H1 (cell line): Measurements from ENCODE around the gene ADAMTS6. TPM values are rescaled to one million over a fixed set of nuclear protein-coding genes. Genes with fewer than 3 reads are reported as not detected.

Experiments used
- CTCF ChIA-PET: fragments of 300-600 bp; sonication (Branson Sonifier 250); formaldehyde crosslinking; loops from one replicate; lab custom pipeline; 2021; ENCODE audit not compliant: partially characterized antibody; lab: Charles Lee
- POLR2A ChIA-PET: fragments of 300-600 bp; sonication (Branson Sonifier 250); formaldehyde crosslinking; loops from one replicate; lab custom pipeline; 2021; ENCODE audit warnings: inconsistent platforms; ENCODE audit not compliant: partially characterized antibody; lab: Charles Lee
- DNase-seq, 2 experiments: peaks; one replicate each; pipeline versions ENCODE4 v3.0.0 to v3.0.0-alpha.2; 2010 to 2022; ENCODE audit warnings: low spot score in 2 of 2, low read depth in 1 of 2, mixed read lengths in 1 of 2
- FAIRE-seq: peaks from 2 replicates; lab custom pipeline; 2011; peaks lifted over from hg19 to GRCh38; lab: Jason Lieb, UNC
- H2AFZ ChIP-seq: 2 replicates; pipeline ENCODE4 v1.8.1; 2012; ENCODE audit warnings: low read length, inconsistent platforms
- H2AK5ac ChIP-seq: 2 replicates; pipeline ENCODE4 v1.6.1; 2013; ENCODE audit warnings: low read depth, low read length
- H2BK120ac ChIP-seq: replicated peaks from 2 replicates; pipeline ENCODE3; 2013; ENCODE audit warnings: low read depth, low read length, inconsistent platforms
- H2BK12ac ChIP-seq: 2 replicates; pipeline ENCODE4 v1.6.1; 2013; ENCODE audit warnings: low read depth, low read length
- H2BK15ac ChIP-seq: 2 replicates; pipeline ENCODE4 v1.6.1; 2013; ENCODE audit warnings: low read length
- H2BK20ac ChIP-seq: 2 replicates; pipeline ENCODE4 v1.6.1; 2013; ENCODE audit warnings: low read length
- H2BK5ac ChIP-seq: 2 replicates; pipeline ENCODE4 v1.6.1; 2013; ENCODE audit warnings: low read depth, low read length
- H3K14ac ChIP-seq: 2 replicates; pipeline ENCODE4 v1.6.1; 2013; ENCODE audit warnings: inconsistent platforms; ENCODE audit not compliant: insufficient read length
- H3K18ac ChIP-seq: 2 replicates; pipeline ENCODE4 v1.6.1; 2013; ENCODE audit warnings: low read length; ENCODE audit errors: extremely low read depth
- H3K23ac ChIP-seq: 2 replicates; pipeline ENCODE4 v1.6.1; 2013; ENCODE audit warnings: inconsistent platforms; ENCODE audit not compliant: insufficient read length
- H3K23me2 ChIP-seq: 2 replicates; pipeline ENCODE4 v1.6.1; 2013; ENCODE audit warnings: low read depth, low read length
- H3K27ac ChIP-seq: 2 replicates; pipeline ENCODE4 v1.6.1; 2011; ENCODE audit warnings: low read depth, low read length, inconsistent platforms
- H3K27me3 ChIP-seq, 4 experiments: replicated peaks in 1 of 4; 1 replicate in 1 of 4; 2 replicates in 3 of 4; pipeline versions ENCODE4 v1.6.1 to v1.8.1; 2011 to 2013; ENCODE audit warnings: low read length in 3 of 4, mild to moderate bottlenecking in 3 of 4, inconsistent platforms in 2 of 4, mixed read lengths in 2 of 4, moderate library complexity in 1 of 4; ENCODE audit not compliant: control insufficient read depth in 3 of 4, insufficient read depth in 3 of 4; ENCODE audit errors: extremely low read depth in 1 of 4
- H3K36me3 ChIP-seq, 4 experiments: 2 replicates each; pipeline versions ENCODE4 v1.6.1 to v1.8.1; 2011 to 2013; ENCODE audit warnings: mild to moderate bottlenecking in 4 of 4, low read length in 3 of 4, moderate library complexity in 2 of 4, control low read depth in 1 of 4, inconsistent platforms in 1 of 4; ENCODE audit not compliant: insufficient read depth in 4 of 4, control insufficient read depth in 2 of 4
- H3K4ac ChIP-seq: replicated peaks from 2 replicates; pipeline ENCODE3; 2013; ENCODE audit warnings: low read length, low read depth, mixed read lengths, inconsistent platforms; ENCODE audit not compliant: insufficient read length
- H3K4me1 ChIP-seq, 4 experiments: replicated peaks in 1 of 4; 1 replicate in 1 of 4; 2 replicates in 3 of 4; pipeline versions ENCODE4 v1.6.1 to v1.8.1; 2011 to 2013; ENCODE audit warnings: low read length in 3 of 4, inconsistent platforms in 2 of 4, mixed read lengths in 1 of 4; ENCODE audit not compliant: insufficient read depth in 4 of 4, control insufficient read depth in 3 of 4
- H3K4me2 ChIP-seq, 2 experiments: 2 replicates each; pipeline versions ENCODE4 v1.6.1 to v1.8.1; 2011 to 2013; ENCODE audit warnings: low read depth in 2 of 2, low read length in 2 of 2, control low read depth in 1 of 2, inconsistent platforms in 1 of 2, mild to moderate bottlenecking in 1 of 2; ENCODE audit not compliant: insufficient read depth in 1 of 2
- H3K4me3 ChIP-seq, 4 experiments: fragments of 200-600, 300-600 bp in 1 of 4; sonication (generic), shearing (Covaris generic), sonication (Bioruptor Twin) in 1 of 4; 2 replicates each; pipeline versions ENCODE4 v1.5.1 to v1.8.1; 2011 to 2016; ENCODE audit warnings: low read length in 4 of 4, low read depth in 3 of 4, control low read depth in 2 of 4, inconsistent platforms in 2 of 4, mild to moderate bottlenecking in 2 of 4, mixed read lengths in 1 of 4, moderate library complexity in 1 of 4; ENCODE audit not compliant: insufficient read depth in 2 of 4; ENCODE audit errors: extremely low read depth in 1 of 4
- H3K56ac ChIP-seq: replicated peaks from 2 replicates; pipeline ENCODE3; 2013; ENCODE audit warnings: low read depth, mild to moderate bottlenecking, mixed read lengths, low read length, inconsistent platforms; ENCODE audit not compliant: insufficient read length
- H3K79me1 ChIP-seq: 2 replicates; pipeline ENCODE4 v1.6.1; 2013; ENCODE audit warnings: low read depth, low read length, control low read depth
- H3K79me2 ChIP-seq, 2 experiments: 2 replicates each; pipeline versions ENCODE4 v1.6.1 to v1.8.1; 2012 to 2013; ENCODE audit warnings: low read length in 2 of 2, mild to moderate bottlenecking in 2 of 2, inconsistent platforms in 1 of 2; ENCODE audit not compliant: insufficient read depth in 2 of 2, control insufficient read depth in 1 of 2
- H3K9ac ChIP-seq, 4 experiments: replicated peaks in 1 of 4; 1 replicate in 1 of 4; 2 replicates in 3 of 4; pipeline versions ENCODE4 v1.6.1 to v1.8.1; 2011 to 2013; ENCODE audit warnings: low read depth in 3 of 4, low read length in 3 of 4, control low read depth in 2 of 4, mild to moderate bottlenecking in 2 of 4, moderate library complexity in 2 of 4, inconsistent platforms in 1 of 4; ENCODE audit errors: extremely low read depth in 1 of 4
- H3K9me3 ChIP-seq, 2 experiments: 2 replicates each; pipeline versions ENCODE4 v1.6.1 to v1.8.1; 2012 to 2013; ENCODE audit warnings: mild to moderate bottlenecking in 2 of 2, moderate library complexity in 2 of 2, control low read depth in 1 of 2, inconsistent platforms in 1 of 2, low read depth in 1 of 2, low read length in 1 of 2, mixed read lengths in 1 of 2; ENCODE audit not compliant: insufficient read depth in 2 of 2
- H4K20me1 ChIP-seq, 2 experiments: replicated peaks in 1 of 2; 2 replicates each; pipeline versions ENCODE3 to v1.8.1; 2011 to 2013; ENCODE audit warnings: inconsistent platforms in 2 of 2, low read length in 2 of 2, mild to moderate bottlenecking in 1 of 2; ENCODE audit not compliant: insufficient read depth in 2 of 2, control insufficient read depth in 1 of 2
- H4K5ac ChIP-seq: 2 replicates; pipeline ENCODE4 v1.6.1; 2013; ENCODE audit warnings: low read length, low read depth, mixed read lengths, inconsistent platforms; ENCODE audit not compliant: insufficient read length
- H4K8ac ChIP-seq: 2 replicates; pipeline ENCODE4 v1.8.0; 2013; ENCODE audit warnings: mild to moderate bottlenecking, moderate library complexity, low read length, inconsistent platforms; ENCODE audit not compliant: insufficient read depth; ENCODE audit errors: extremely low read depth
- H4K91ac ChIP-seq: replicated peaks from 2 replicates; pipeline ENCODE3; 2013; ENCODE audit warnings: low read length, mixed read lengths, inconsistent platforms; ENCODE audit not compliant: insufficient read length
- CHD2 ChIP-seq: IDR thresholded peaks from 2 replicates; pipeline ENCODE4 v1.6.1; 2012; ENCODE audit warnings: low read length, improper control_type of control experiment
- EGR1 ChIP-seq: IDR thresholded peaks from 2 replicates; pipeline ENCODE4 v1.6.1; 2011; ENCODE audit warnings: low read depth, low read length, borderline replicate concordance
- HDAC2 ChIP-seq, 2 experiments: fragments of 300-600 bp in 1 of 2; sonication (generic) in 1 of 2; IDR thresholded peaks; 2 replicates each; pipeline ENCODE4 v1.6.1; 2011 to 2012; ENCODE audit warnings: low read depth in 2 of 2, low read length in 2 of 2, mild to moderate bottlenecking in 2 of 2, moderate library complexity in 2 of 2, borderline replicate concordance in 1 of 2, inconsistent platforms in 1 of 2
- JUND ChIP-seq: IDR thresholded peaks from 2 replicates; pipeline ENCODE4 v1.6.1; 2011; ENCODE audit warnings: mild to moderate bottlenecking, improper control_type of control experiment, low read length
- KDM1A ChIP-seq: fragments of 200-600, 300-600 bp; sonication (generic); IDR thresholded peaks from 2 replicates; pipeline ENCODE4 v1.7.1; 2016; ENCODE audit warnings: mild to moderate bottlenecking, low read length, borderline replicate concordance
- NRF1 ChIP-seq: IDR thresholded peaks from 2 replicates; pipeline ENCODE4 v1.6.1; 2011; ENCODE audit warnings: mild to moderate bottlenecking, low read depth, low read length, improper control_type of control experiment
- POLR2A ChIP-seq, 2 experiments: IDR thresholded peaks; 1 replicate in 1 of 2; 2 replicates in 1 of 2; pipeline ENCODE4 v1.6.1; 2011; ENCODE audit warnings: low read depth in 2 of 2, low read length in 2 of 2, mild to moderate bottlenecking in 2 of 2; ENCODE audit errors: control extremely low read depth in 1 of 2
- RBBP5 ChIP-seq: IDR thresholded peaks from 2 replicates; pipeline ENCODE4 v1.7.1; 2012; ENCODE audit warnings: low read depth, mild to moderate bottlenecking, inconsistent platforms, low read length, moderate library complexity, borderline replicate concordance
- RFX5 ChIP-seq: IDR thresholded peaks from 2 replicates; pipeline ENCODE4 v1.6.1; 2011; ENCODE audit warnings: low read depth, low read length, improper control_type of control experiment, borderline replicate concordance
- RNF2 ChIP-seq: fragments of 200-900, 300-1000 bp; sonication (generic); IDR thresholded peaks from 2 replicates; pipeline ENCODE4 v1.7.1; 2016; ENCODE audit warnings: borderline replicate concordance, low read depth, mild to moderate bottlenecking, antibody characterized with exemption, low read length; ENCODE audit not compliant: poor library complexity, severe bottlenecking; ENCODE audit errors: missing control alignments
- SRF ChIP-seq: IDR thresholded peaks from 2 replicates; pipeline ENCODE4 v1.6.1; 2011; ENCODE audit warnings: mild to moderate bottlenecking, low read depth, low read length, moderate library complexity
- ZNF274 ChIP-seq: IDR thresholded peaks from 2 replicates; pipeline ENCODE4 v1.7.0; 2012; ENCODE audit warnings: low read length, borderline replicate concordance; ENCODE audit errors: extremely low read depth
- WGBS, 2 experiments: shearing (Covaris generic) in 1 of 2; methylation state at CpG; one replicate each; pipeline versions ENCODE4 v1.1.6 to v1.1.7; 2013 to 2015; ENCODE audit warnings: low lambda C conversion rate in 2 of 2, mixed read lengths in 2 of 2, inconsistent platforms in 1 of 2, low coverage in 1 of 2, missing lambda C conversion rate in 1 of 2; ENCODE audit not compliant: insufficient replicate concordance in 2 of 2, insufficient coverage in 1 of 2, insufficient read length in 1 of 2; ENCODE audit errors: extremely low coverage in 1 of 2, missing lambda C conversion rate in 1 of 2; 5-methylcytosine and 5-hydroxymethylcytosine counted together
- polyA plus RNA-seq, 7 experiments: library from polyadenylated mRNA; depleted of rRNA in 3 of 7; stranded (reverse) in 5 of 7; unstranded in 2 of 7; fragments of >200 nt in 5 of 7; fragments of 200-250 nt in 2 of 7; gene quantifications; 1 replicate in 5 of 7; 2 replicates in 1 of 7; 4 replicates in 1 of 7; pipeline versions ENCODE4 v1.2.1 to v1.2.3, GENCODE V29; 2011 to 2013; ENCODE audit warnings: missing spikeins in 2 of 7, mixed read lengths in 2 of 7
- total RNA-seq: library from RNA; stranded (reverse); fragmentation: NEBNext Ultra II Directional; extraction: Animal tissue kit (Norgen Biotek cat#: 25700); gene quantifications from 2 replicates; pipeline ENCODE4 v1.2.1, GENCODE V29; 2021
- TF ChIP-seq, protein P1 (sequence below): IDR thresholded peaks from 2 replicates; pipeline ENCODE4 v1.6.1; 2011; ENCODE audit warnings: low read length, improper control_type of control experiment

Gene ADAMTS6
- total and polyA plus RNA-seq, 2 of the 8 experiments (the other 6 are each of a cell fraction or from before 2014, with no cell fraction given) = 0.74 to 2.4 TPM

DNA sequence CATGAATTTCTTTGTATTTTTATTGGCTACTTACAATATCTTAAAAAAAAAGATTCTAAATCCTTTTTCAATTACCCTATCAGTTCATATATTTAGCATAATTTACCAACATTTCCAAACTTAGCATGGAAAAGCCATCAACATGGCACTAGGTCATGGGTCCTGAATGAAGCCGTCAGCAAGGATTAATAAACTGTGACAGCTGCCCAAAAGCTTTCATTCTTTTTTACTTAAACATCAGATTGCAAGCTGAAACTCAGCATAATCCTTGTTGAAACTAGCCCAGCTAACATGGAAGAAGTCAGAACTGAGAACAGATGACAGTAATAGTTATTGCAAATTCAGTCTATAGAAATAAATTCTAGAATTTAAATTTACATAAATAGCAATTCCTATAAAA, 209.8 kb downstream of the ADAMTS6 start:
- DNase-seq = no peak
- Histone ChIP-seq H3K23me2 (no peaks in the 10 kb centered on the region), H3K23ac (no peak overlapping the region), H4K5ac (no peak overlapping the region), H3K18ac (no peak overlapping the region), H3K4me1 (no peaks in the 10 kb centered on the region), H3K36me3 (no peaks in the 10 kb centered on the region), H3K79me2 (no peaks in the 10 kb centered on the region), H3K4me2 (no peak overlapping the region), H3K56ac (no peak overlapping the region), H2BK5ac (no peak overlapping the region), H3K14ac (no peak overlapping the region), H3K79me1 (no peaks in the 10 kb centered on the region), H3K9me3 (no peaks in the 10 kb centered on the region), H4K8ac (no peak overlapping the region), H3K4ac (no peak overlapping the region), H2AFZ (no peak overlapping the region), H2BK20ac (no peak overlapping the region), H3K9ac (no peak overlapping the region), H2AK5ac (no peak overlapping the region), H2BK120ac (no peak overlapping the region), H4K91ac (no peak overlapping the region), H3K27me3 (no peaks in the 10 kb centered on the region), H2BK12ac (no peak overlapping the region), H4K20me1 (no peaks in the 10 kb centered on the region), H3K4me3 (no peak overlapping the region), H3K27ac (no peak overlapping the region), H2BK15ac (no peak overlapping the region)
- FAIRE-seq = no peak
- ChIA-PET CTCF (no interaction called here), POLR2A (no interaction called here)
- 96% methylated on average over 1 of the region's 1 CpG; no CpG with 5 or more reads in 1 of the 2 experiments for WGBS, 2 experiments
- TF ChIP-seq HDAC2 (IDR thresholded peaks at IDR 0.05; ENCODE audit: borderline replicate concordance in 1 of 2, low read depth in 2 of 2, low read length in 2 of 2) (no peak), RNF2 (no peak), RFX5 (no peak), JUND (no peak), EGR1 (no peak), SRF (no peak), CHD2 (no peak), POLR2A (IDR thresholded peaks at IDR 0.05; ENCODE audit: control extremely low read depth in 1 of 2, low read depth in 2 of 2, low read length in 2 of 2) (no peak), RBBP5 (no peak), ZNF274 (no peak), KDM1A (no peak), NRF1 (no peak)
- TF ChIP-seq, protein P1, sequence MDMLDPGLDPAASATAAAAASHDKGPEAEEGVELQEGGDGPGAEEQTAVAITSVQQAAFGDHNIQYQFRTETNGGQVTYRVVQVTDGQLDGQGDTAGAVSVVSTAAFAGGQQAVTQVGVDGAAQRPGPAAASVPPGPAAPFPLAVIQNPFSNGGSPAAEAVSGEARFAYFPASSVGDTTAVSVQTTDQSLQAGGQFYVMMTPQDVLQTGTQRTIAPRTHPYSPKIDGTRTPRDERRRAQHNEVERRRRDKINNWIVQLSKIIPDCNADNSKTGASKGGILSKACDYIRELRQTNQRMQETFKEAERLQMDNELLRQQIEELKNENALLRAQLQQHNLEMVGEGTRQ = no peak
